Body of pancreas (tissue), 4 donors: ENCODE results near the gene GABRR1.

Experiments used
- CTCF ChIP-seq, 7 experiments: fragments of 450-650 bp in 4 of 7; fragments of 200-600 bp in 3 of 7; sonication (generic) in 3 of 7; IDR thresholded peaks; one replicate each; pipeline ENCODE4 v1.5.1; 2016 to 2019; ENCODE audit warnings: antibody characterized with exemption in 7 of 7
- POLR2A ChIP-seq, 3 donors: fragments of 450-650 bp; IDR thresholded peaks; one replicate each; pipeline ENCODE4 v1.6.1; 2016; ENCODE audit warnings: antibody characterized with exemption in 3 of 3, mild to moderate bottlenecking in 2 of 3

- TF ChIP-seq CTCF (IDR thresholded peaks at IDR 0.05): no peak
- TF ChIP-seq POLR2A (IDR thresholded peaks at IDR 0.05): peak; percentile 77 to 81 (median 80)
These were observed 71.0 kb downstream of the GABRR1 start, which contains the start of gene PM20D2 for GRCh38 chr6:89145956-89146717.
